ENCODE data around the gene RIMBP2. TPM values are rescaled to one million over a fixed set of nuclear protein-coding genes. Genes with fewer than 3 reads are reported as not detected.

RIMBP2 gene
- total RNA-seq, 1 donor from 2014 or later: not detected

GRCh38 chr12:130545475-130545874, 170.6 kb downstream of the RIMBP2 start:
- intact Hi-C loops (cut with micrococcal nuclease): no loop called here

- intact Hi-C loops (cut with micrococcal nuclease): no loop called here
Measured at GRCh38 chr12:130540376-130540775, 175.7 kb downstream of the RIMBP2 start.

- intact Hi-C loops (cut with micrococcal nuclease): no loop called here
Measured at GRCh38 chr12:130538343-130539095, 177.6 kb downstream of the RIMBP2 start.

- intact Hi-C loops (cut with micrococcal nuclease): no loop called here
Measured at GRCh38 chr12:130537655-130538054, 178.4 kb downstream of the RIMBP2 start.

- intact Hi-C loops (cut with micrococcal nuclease): no loop called here
Measured at GRCh38 chr12:130537051-130537450, 179.0 kb downstream of the RIMBP2 start.

- intact Hi-C loops (cut with micrococcal nuclease): no loop called here
Measured at GRCh38 chr12:130530429-130530828, 185.7 kb downstream of the RIMBP2 start.

GRCh38 chr12:130529781-130530180, 186.3 kb downstream of the RIMBP2 start:
- intact Hi-C loops (cut with micrococcal nuclease): no loop called here

- intact Hi-C loops (cut with micrococcal nuclease): no loop called here
Measured at GRCh38 chr12:130527239-130527638, 188.9 kb downstream of the RIMBP2 start.

GRCh38 chr12:130526813-130527212, 189.3 kb downstream of the RIMBP2 start:
- intact Hi-C loops (cut with micrococcal nuclease): no loop called here

- intact Hi-C loops (cut with micrococcal nuclease): no loop called here
Measured at GRCh38 chr12:130525384-130526172, 190.5 kb downstream of the RIMBP2 start.

- intact Hi-C loops (cut with micrococcal nuclease): no loop called here
Measured at GRCh38 chr12:130524759-130525158, 191.3 kb downstream of the RIMBP2 start.

GRCh38 chr12:130523863-130524614, 192.1 kb downstream of the RIMBP2 start:
- intact Hi-C loops (cut with micrococcal nuclease): loop anchor here (1.0 kb wide), 1 partner anchor 33 kb away; no protein-coding TSS in a partner anchor

GRCh38 chr12:130523208-130523607, 192.9 kb downstream of the RIMBP2 start:
- intact Hi-C loops (cut with micrococcal nuclease): loop anchor here (1.0 kb wide), 1 partner anchor 34 kb away; no protein-coding TSS in a partner anchor

GRCh38 chr12:130522244-130522834, 193.8 kb downstream of the RIMBP2 start:
- intact Hi-C loops (cut with micrococcal nuclease): no loop called here

- intact Hi-C loops (cut with micrococcal nuclease): no loop called here
Measured at GRCh38 chr12:130521375-130522124, 194.5 kb downstream of the RIMBP2 start.

- intact Hi-C loops (cut with micrococcal nuclease): no loop called here
Measured at GRCh38 chr12:130520784-130521183, 195.3 kb downstream of the RIMBP2 start.

GRCh38 chr12:130517588-130517987, 198.5 kb downstream of the RIMBP2 start:
- intact Hi-C loops (cut with micrococcal nuclease): no loop called here

GRCh38 chr12:130514149-130514551, 201.9 kb downstream of the RIMBP2 start:
- intact Hi-C loops (cut with micrococcal nuclease): no loop called here

- intact Hi-C loops (cut with micrococcal nuclease): no loop called here
Measured at GRCh38 chr12:130513556-130513955, 202.5 kb downstream of the RIMBP2 start.

GRCh38 chr12:130511285-130511684, 204.8 kb downstream of the RIMBP2 start:
- intact Hi-C loops (cut with micrococcal nuclease): no loop called here

GRCh38 chr12:130509454-130509853, 206.6 kb downstream of the RIMBP2 start:
- intact Hi-C loops (cut with micrococcal nuclease): no loop called here
